ENCODE measurements around the gene DUSP5.
A peak's percentile ranks its signal among the peaks of the same experiment; 100 is the strongest.

DUSP5 gene

DNA sequence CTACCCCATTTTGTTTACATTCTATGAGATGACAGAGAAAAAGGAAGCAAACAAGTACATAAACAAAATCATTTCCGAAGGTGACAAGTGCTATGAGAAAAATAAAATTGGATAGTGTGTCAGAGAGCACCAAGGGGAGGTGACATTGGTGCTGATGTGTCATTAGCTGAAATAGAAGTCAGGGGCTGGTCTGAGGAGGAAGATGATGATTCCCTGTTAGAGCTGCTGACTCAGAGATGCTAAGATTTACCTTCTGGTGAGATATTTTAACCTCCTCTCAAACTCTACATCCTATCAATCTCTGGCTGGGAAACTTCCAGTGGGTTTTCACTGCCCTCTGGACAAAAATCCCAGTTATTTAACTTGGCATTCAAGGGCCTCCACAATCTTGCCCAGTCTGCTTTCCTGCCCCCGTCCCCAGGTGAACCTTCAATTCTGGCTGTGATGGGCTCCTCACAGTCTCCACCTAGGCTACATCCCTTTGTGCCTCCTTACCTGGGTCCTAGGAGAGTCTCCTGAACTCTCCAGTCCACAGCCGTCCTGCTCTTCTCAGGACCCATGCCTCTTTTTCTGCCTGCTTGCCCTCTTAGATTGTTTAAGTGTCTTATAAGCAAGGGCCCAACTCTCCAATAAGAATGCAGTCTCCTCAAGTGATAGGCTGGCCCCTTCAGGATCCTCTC is 26.6 kb downstream of the DUSP5 start:
- POLR2A ChIA-PET: no interaction called here
- DNase-seq (ENCODE audit: extremely low spot score): no peak
- no peak for TF ChIP-seq CTCF (IDR thresholded peaks at IDR 0.05; ENCODE audit: control extremely low read depth, extremely low read depth, low read depth, missing control alignments)
- CTCF ChIA-PET: interaction anchor here (1.6 kb wide), 1 partner anchor 22 kb away, joined by 4 read pairs; no protein-coding TSS in a partner anchor

DNA sequence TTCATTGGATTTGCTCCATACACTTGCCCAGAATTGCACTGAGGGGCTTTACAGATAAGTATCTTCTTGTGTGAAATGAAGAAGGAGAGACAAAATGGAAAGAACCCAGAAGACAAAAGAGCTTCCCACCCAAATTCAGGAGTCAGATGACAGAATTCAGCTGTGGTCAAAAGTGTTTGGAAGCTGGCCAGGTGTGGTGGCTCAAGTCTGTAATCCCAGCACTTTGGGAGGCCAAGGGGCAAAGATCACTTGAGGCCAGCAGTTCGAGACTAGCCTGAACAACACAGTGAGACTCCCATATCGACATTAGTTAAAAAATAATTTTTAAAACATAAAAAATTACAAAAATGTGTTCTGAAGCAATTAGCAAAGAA is 27.1 kb downstream of the DUSP5 start:
- no peak for DNase-seq (ENCODE audit: extremely low spot score)
- POLR2A ChIA-PET: no interaction called here
- CTCF ChIA-PET: interaction anchor here (1.6 kb wide), 1 partner anchor 22 kb away, joined by 4 read pairs; no protein-coding TSS in a partner anchor
- TF ChIP-seq CTCF (IDR thresholded peaks at IDR 0.05; ENCODE audit: control extremely low read depth, extremely low read depth, low read depth, missing control alignments): no peak

GRCh38 chr10:110525349-110526260 is 27.9 kb downstream of the DUSP5 start:
- CTCF ChIA-PET: interaction anchor here (1.6 kb wide), 1 partner anchor 21 kb away, joined by 4 read pairs; no protein-coding TSS in a partner anchor

DNA sequence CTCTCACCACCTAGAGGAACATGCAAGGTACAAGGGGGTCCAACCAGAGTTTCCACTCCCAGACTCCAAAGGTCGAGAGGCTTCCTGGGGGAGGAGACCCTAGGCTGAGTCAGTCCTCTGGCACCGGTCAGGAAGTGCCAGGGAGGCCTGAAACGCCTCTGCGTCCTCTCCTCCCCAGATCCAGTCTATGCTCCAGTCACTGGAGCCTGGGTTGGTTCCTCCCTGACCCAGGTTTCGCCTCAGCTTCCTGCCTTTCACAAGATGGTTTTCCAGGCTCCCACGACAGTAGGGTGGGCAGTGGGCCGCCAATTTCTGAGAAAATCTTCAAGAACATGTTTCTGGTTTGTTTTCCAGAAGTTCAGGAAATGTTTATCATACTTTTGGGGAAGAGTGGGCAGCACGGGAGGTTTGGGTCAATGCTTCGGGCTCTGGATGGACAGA is 30.0 kb downstream of the DUSP5 start:
- CTCF ChIA-PET: interaction anchor here (1.3 kb wide), 1 partner anchor 173 kb away, joined by 4 read pairs; no protein-coding TSS in a partner anchor
- POLR2A ChIA-PET: no interaction called here
- no peak for DNase-seq (ENCODE audit: extremely low spot score)

More at GRCh38 chr10:110525349-110526260, 27.9 kb downstream of the DUSP5 start:
- POLR2A ChIA-PET: no interaction called here
- DNase-seq (ENCODE audit: extremely low spot score): no peak
- no peak for TF ChIP-seq CTCF (IDR thresholded peaks at IDR 0.05; ENCODE audit: control extremely low read depth, extremely low read depth, low read depth, missing control alignments)

DNA sequence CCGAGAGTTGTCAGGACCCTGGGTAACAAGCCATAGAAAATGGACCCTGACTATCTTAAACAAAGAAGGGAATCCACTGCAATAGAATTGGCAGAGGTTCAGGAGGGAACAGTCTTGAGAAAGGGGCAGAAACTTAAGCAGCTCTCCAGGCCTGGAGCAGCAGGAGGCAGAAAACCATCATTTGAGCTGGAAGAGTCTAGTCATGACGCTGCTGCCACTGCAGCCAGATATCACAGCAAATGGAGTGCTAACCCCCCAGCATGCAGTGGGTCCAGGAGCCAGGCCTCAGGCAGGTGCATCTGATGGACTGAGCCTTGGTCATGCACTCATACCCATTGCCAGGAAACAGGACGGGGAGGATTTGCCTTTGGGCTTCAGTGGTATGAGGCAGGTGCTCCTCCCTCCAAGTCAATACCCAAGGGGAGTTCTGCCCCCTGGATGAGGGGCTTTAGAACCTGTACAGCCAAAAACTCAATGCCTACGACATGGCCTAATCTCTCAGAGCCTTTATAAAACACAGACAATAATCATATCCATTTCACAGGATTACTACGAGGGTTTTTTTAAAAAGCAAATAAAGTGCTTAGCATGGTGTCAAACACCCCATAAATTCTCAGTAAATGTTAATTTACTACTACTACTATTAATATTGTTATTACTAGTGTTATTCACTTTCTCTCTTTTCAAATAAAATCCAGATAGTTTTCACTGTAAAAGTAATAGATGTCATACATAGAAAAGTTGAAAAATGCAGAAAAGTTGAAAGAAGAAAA is 30.7 kb downstream of the DUSP5 start:
- CTCF ChIA-PET: interaction anchor here (1.3 to 1.7 kb wide), 2 partner anchors 18 to 174 kb away, joined by 4 to 6 read pairs; no protein-coding TSS in a partner anchor
- POLR2A ChIA-PET: interaction anchor here (0.6 to 2.2 kb wide), 2 partner anchors 16 to 17 kb away, joined by 3 to 7 read pairs; no protein-coding TSS in a partner anchor
- no peak for TF ChIP-seq CTCF (IDR thresholded peaks at IDR 0.05; ENCODE audit: control extremely low read depth, extremely low read depth, low read depth, missing control alignments)

More for the DNA sequence above, 30.0 kb downstream of the DUSP5 start:
- no peak for TF ChIP-seq CTCF (IDR thresholded peaks at IDR 0.05; ENCODE audit: control extremely low read depth, extremely low read depth, low read depth, missing control alignments)

GRCh38 chr10:110528997-110529524 is 31.4 kb downstream of the DUSP5 start:
- DNase-seq (ENCODE audit: extremely low spot score): peak; percentile 51
- POLR2A ChIA-PET: interaction anchor here (0.6 to 2.2 kb wide), 2 partner anchors 16 to 17 kb away, joined by 3 to 7 read pairs; no protein-coding TSS in a partner anchor
- CTCF ChIA-PET: interaction anchor here (0.9 to 1.7 kb wide), 3 partner anchors 18 to 175 kb away, joined by 3 to 6 read pairs (median 3); no protein-coding TSS in a partner anchor

More for the DNA sequence above, 30.7 kb downstream of the DUSP5 start:
- no peak for DNase-seq (ENCODE audit: extremely low spot score)
